T47D (cell line): ENCODE measurements around the gene TNNC1.

Source experiments
- DNase-seq, 2 experiments: peaks; one replicate each; pipeline versions ENCODE4 v3.0.0 to v3.0.0-alpha.2; 2011 to 2012; ENCODE audit warnings: low read depth in 1 of 2, low spot score in 1 of 2
- JUND ChIP-seq: IDR thresholded peaks from 2 replicates; pipeline ENCODE4 v1.6.1; 2012; ENCODE audit warnings: low read depth
- in situ Hi-C: cut with HindIII; loops from 2 replicates; pipeline ENCODE4 v1.10.0; 2016; ENCODE audit warnings: low sequenced_read_pairs, low pct_unique_long_range_greater_than_20kb

TNNC1 gene

DNA sequence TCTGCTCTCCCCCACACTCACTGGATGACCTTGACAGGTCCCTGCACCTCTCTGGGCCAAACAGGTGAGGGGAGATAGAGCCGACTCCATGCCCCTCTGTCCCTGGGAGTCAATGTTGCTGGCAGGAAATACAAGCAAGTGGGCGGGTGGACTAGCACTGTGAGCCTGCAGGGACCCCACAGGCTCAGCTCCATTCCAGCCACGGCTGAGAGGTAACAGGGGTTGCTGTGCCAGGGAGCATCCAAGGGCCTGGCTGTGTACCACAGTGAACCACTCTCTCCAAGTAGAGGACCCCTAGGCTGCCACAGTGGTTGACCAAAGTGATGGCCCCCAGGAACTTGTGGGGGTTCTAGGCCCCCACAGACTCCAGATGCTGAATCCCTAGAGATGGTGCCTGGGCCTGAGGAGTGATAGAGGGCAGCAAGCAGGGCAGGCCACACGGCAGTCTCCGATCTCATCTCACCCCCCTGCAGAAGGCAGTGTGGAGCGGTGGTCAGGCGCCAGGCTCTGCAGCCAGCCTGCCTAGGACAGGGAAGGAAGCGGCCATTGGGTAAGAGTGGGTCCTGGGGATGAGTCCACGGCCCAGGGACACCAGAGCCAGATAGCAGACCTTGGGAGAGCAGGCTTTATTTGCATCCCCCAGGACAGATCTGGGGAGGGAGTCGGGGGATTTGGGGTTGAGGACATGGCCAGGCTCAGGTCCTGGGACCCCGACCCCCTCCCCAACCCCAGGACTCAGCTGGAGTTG is 3.2 kb downstream of the TNNC1 start:
- DNase-seq = no peak
- in situ Hi-C loops = no loop called here
- TF ChIP-seq JUND = no peak

DNA sequence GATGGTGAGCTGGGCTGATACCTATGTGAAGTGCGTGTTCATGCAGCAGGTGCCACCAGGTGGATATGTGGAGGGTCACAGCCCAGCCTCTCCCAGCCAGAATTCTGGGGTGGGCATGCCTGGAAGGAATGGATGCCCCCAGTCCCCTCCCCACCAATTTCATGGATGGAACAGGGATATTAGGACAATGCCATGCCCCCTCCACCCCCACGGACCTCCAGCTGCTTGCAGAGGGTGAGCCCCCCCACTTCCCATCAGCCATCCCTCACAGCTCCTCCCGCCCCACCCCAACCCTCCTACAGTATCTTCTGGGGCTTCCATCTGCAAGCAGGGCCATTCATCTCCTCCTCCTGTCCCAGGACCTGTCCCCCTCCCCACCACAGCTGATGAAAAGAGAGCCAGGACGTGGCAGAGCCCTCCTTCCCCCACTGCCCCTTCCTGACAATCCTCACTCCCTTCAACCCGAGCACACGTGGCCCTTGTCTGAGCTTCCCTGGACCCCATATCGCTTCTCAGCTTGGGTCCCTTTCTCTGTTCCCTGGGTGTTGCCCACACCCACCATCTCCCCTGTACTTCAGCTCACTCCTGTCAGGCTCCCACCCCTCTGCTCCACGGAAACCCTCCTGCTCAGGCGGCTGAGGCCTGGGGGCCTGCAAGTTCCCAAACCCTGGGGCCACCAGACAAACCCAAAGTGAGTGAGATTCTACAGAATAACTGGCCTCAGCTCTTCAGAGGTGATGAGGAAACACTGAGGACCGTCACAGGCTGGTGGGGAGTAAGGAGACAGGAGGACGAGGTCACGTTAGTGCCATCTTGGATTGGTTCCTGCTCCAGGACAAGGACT is 6.1 kb downstream of the TNNC1 start:
- no peak for TF ChIP-seq JUND
- in situ Hi-C loops = no loop called here
- no peak for DNase-seq

DNA sequence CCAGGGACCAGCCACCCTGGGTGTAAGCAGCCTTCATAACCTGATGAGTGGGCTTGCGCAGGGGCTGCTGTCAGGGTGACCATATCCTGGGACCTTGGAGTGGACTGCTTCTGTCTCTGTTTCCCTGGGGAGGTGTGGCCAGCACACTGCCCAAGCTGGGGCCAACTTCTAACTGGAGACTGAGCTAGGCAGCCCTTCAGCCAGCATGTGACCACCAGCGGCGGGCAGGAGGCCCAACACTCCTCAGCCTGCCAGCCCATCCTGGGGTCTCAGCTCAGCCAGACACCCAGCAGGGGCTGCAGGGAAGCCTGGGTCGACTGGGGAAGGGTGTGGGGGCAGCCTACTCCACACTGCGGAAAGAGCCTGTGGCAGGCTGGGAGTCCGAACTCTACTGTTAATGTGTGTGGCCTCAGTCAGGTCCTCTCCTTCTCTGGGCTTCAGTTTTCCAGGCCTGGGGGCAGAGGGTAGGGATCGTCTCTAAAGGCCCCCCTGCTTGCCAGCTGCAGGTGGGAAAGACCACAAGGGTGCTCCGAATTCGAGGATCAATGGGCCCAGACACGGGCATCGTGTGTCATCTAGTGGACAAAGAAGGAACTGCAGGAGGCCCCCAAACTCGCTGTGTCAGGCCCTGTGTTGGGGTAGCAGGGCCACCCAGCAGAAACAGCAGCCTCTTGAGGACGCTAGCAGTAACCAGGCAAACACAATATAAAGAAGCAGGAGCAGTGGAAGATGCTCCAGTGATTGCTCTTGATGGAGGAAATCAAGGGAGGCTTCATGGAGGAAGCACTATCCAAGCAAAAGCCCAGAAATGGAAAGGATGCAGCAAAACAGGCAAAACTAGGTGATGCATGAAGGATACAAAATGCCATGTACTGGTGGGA is 7.0 kb downstream of the TNNC1 start:
- in situ Hi-C loops = no loop called here
- no peak for TF ChIP-seq JUND
- peak in 1 of 2 experiments; percentile 59 for DNase-seq

DNA sequence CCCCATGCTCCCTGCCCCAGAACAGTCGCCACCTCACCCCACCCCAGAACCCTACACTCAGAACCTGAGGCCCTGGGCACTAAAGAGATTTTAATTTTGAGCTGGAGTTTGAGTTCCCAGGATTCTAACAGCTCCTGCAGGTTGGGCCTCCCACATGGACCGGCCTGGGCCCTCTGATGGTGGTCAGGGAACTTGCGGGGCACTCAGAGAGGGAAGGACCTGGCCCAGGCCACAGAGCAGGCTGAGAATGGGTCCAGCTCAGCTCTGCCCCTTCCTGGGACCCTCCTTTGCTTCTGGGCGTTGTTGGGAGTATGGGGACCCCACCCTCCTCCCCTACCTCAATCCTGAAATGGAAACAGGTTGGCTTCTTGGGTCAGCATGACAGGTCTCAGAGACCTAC is 7.8 kb downstream of the TNNC1 start:
- TF ChIP-seq JUND = no peak
- no peak for DNase-seq
- in situ Hi-C loops = no loop called here

DNA sequence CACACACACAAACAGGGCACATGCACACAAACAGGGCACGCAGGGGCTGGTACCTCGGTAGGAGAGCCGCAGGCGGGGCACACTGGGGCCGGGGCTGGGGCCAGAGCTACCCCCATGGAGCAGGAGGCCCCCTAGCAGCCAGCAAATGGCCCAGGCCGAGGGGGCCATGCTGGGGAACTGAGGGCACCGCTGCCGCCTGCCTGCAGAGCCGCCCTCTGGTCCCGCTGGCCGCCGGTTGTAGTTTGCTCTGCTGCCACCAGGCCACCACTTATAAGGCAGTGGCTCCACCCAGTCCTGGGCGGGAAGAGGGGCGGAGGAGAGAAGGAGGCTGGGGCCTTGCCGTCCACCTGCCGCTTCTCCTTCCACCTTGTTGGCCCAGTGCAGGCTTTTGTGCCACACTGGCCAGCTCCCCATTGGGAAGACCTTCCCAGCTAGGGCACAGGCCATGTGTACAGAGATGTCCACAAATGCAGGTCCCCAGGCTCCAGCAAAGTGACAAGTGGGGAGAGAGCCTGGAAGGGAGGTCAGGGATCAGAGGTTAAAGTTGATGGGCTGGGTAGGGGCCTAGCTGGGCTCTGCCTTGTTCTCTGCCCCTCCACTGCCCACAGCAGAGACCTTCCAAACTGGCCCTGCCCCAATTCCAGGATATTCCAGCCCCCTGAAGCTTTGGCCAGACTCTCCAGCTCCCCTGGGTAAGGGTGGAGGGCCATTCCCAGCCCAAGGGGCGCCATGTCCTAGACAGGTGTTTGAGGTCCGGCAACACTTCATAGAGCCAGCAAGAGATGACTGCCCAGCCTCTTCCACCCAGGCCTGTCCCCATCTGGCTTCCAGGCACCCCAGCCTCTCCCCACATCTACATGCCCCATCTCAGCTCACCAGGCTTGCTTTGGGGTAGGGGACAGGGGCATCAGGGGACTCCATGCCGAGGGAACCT is 8.7 kb downstream of the TNNC1 start, which contains the start of gene SEMA3G:
Gene SEMA3G, minus strand, starts transcription at position 244 of the 934 bp plus-strand sequence. Its CDS starts 76 bp downstream, at position 168.
- TF ChIP-seq JUND = no peak
- in situ Hi-C loops = no loop called here
- peak; percentile 30 to 85 for DNase-seq

DNA sequence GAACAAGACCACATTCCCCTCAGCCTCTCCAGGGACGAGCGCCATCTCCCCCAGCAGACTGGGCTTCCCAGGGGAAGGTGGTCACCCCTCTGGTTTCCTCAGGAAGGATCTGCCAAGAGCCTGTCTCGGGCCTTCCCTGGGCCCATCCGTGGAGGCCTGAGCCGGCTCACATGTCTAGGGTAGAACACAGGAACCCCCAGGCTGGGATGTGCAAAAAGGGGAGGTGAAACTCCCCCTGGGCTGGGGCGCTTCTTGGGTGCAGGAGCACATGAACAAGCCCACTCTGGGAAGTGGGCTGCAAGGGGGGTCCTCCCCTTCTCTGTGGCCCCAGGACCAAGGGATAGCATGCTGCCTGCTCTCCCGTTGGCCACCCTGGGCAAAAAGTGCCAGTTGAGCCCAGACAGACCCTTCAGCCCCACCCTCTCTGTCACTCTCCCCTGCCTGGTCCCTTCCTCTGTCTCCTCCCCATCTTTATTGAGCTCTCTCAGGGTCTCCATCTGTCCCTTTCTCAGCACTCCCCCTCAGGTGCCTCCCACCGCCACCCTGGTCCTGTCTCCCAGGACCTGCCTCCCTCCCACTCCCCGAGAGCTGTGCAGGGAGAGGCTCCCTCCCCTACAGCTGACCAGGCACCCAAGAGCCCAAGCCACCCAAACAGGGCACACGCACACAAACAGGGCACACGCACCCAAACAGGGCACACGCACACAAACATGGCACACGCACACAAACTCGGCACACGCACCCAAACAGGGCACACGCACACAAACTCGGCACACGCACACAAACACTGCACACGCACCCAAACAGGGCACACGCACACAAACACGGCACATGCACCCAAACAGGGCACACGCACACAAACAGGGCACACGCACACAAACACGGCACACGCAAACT is 9.8 kb downstream of the TNNC1 start:
- no peak for TF ChIP-seq JUND
- no peak for DNase-seq
- in situ Hi-C loops = no loop called here

DNA sequence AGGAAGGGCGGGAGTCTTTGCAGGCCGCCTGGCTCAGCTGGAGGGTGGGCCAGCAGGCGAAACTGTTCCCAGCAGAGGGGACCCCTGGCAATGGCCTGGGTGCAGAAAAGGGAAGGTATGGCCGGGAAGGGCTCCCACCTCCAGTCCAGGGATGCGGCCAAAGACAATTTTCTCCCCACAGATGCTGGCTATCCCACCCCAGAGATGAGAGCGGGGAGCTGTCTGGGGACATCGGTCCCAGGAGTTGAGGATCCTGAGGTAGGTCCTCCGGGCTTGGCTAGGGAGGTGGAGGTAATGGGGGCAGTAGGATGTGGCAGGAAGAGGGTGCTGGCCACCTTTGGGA is 10.6 kb downstream of the TNNC1 start:
- DNase-seq = no peak
- TF ChIP-seq JUND = no peak
- in situ Hi-C loops = no loop called here

DNA sequence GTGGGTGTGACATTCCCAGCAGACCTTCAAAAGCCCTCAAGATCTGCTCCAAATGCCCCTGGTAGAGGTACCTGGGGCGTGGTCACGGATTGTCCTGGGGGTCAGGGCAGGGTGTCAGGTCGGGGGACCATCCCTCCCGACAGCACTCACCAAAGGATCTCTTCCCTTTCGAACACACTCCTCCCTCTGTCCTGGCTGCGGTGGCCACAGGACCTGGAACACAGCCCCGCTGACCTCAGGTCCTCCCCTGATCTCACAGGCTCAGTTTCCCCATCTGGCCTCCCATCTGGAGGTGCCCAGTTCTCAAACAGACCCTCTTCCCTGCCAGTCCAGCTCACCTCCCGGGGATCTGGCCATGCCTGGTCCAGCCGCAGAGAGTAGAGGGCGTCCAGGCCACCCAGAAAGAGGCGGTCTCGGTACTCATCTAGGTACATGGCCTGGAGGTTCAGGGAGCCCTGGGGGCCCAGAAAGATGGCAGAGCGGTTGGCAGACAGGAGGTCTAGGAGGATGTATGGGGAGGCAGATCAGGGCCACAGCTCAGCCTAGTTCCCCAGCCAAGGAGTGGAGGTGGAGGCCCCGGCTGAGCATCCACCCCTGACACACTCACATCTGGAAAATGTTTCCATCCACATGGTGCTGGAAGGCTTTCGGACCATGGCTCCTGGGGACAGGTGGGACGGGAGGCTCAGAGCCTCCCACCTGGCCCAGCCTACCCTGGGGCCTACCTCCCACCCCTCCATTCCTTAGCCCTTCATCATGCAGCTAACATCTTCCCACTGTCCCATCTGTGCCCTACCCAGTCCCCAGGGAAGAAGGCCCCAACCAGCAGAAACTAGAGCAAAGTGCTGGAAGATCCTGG is 11.2 kb downstream of the TNNC1 start:
- in situ Hi-C loops = no loop called here
- no peak for TF ChIP-seq JUND
- no peak for DNase-seq

DNA sequence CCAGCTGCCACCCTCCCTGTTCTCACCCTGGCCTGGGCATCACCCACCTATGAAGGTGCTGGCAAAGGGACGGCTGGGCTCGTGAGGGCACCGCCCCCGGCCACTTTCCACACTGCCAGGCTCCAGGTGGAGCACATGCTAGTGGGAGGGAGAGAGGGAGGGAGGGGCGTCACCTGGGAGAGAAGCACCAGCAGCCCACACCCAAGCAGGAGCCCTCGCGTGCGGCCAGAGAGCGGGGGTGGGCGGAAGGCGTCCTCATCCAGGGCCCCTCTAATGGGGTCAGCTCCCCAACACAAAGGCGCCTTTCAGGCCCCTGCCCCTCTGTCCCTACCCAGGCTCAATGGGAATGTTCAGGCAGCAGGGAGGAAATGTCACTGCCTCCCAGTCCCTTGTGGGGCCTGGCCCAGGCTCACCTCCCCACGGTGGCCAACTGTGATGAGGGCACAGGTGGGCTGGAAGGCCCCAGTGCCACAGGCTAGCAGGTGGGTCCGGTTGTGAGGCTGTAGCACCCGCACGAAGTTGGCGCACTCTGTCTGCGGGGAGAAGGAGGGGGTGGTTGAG is 12.0 kb downstream of the TNNC1 start:
- no peak for TF ChIP-seq JUND
- in situ Hi-C loops = no loop called here
- no peak for DNase-seq
